Measurements from ENCODE around the gene LYSMD2.

GRCh38 chr15:51771773-51772172 lies 34.3 kb upstream of the LYSMD2 start:
- TF ChIP-seq, protein P1, sequence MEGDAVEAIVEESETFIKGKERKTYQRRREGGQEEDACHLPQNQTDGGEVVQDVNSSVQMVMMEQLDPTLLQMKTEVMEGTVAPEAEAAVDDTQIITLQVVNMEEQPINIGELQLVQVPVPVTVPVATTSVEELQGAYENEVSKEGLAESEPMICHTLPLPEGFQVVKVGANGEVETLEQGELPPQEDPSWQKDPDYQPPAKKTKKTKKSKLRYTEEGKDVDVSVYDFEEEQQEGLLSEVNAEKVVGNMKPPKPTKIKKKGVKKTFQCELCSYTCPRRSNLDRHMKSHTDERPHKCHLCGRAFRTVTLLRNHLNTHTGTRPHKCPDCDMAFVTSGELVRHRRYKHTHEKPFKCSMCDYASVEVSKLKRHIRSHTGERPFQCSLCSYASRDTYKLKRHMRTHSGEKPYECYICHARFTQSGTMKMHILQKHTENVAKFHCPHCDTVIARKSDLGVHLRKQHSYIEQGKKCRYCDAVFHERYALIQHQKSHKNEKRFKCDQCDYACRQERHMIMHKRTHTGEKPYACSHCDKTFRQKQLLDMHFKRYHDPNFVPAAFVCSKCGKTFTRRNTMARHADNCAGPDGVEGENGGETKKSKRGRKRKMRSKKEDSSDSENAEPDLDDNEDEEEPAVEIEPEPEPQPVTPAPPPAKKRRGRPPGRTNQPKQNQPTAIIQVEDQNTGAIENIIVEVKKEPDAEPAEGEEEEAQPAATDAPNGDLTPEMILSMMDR (IDR thresholded peaks at IDR 0.05 in 4 of 5, conservative IDR thresholded peaks at IDR 0.05 in 1 of 5), result no peak
- TF ChIP-seq POLR2A (IDR thresholded peaks at IDR 0.05), result no peak
